H9 (cell line): Measurements from ENCODE around the gene SLC9A9. TPM values are rescaled to one million over a fixed set of nuclear protein-coding genes. Genes with fewer than 3 reads are reported as not detected.

ENCODE experiments used
- DNase-seq: peaks from one replicate; pipeline ENCODE4 v3.0.0-alpha.2; 2017
- H2AFZ ChIP-seq: one replicate; pipeline ENCODE4 v1.6.1; 2013; ENCODE audit warnings: mild to moderate bottlenecking, low read length, control low read depth, moderate library complexity
- H2AK5ac ChIP-seq: 2 replicates; pipeline ENCODE4 v1.6.1; 2013; ENCODE audit warnings: low read length, control low read depth, mixed read lengths; ENCODE audit not compliant: insufficient read length
- H2BK120ac ChIP-seq: one replicate; pipeline ENCODE4 v1.6.1; 2013; ENCODE audit warnings: low read depth, mild to moderate bottlenecking, low read length, control low read depth, inconsistent platforms; ENCODE audit not compliant: poor library complexity, severe bottlenecking
- H2BK12ac ChIP-seq: 2 replicates; pipeline ENCODE4 v1.6.1; 2013; ENCODE audit warnings: low read length, control low read depth, mixed read lengths, low read depth; ENCODE audit not compliant: insufficient read length
- H2BK15ac ChIP-seq: 2 replicates; pipeline ENCODE4 v1.6.1; 2013; ENCODE audit warnings: low read depth, low read length, control low read depth
- H2BK20ac ChIP-seq: one replicate; pipeline ENCODE4 v1.6.1; 2013; ENCODE audit warnings: low read depth, mild to moderate bottlenecking, low read length, control low read depth, inconsistent platforms; ENCODE audit not compliant: poor library complexity, severe bottlenecking
- H2BK5ac ChIP-seq: 2 replicates; pipeline ENCODE4 v1.6.1; 2013; ENCODE audit warnings: low read length, control low read depth, mixed read lengths; ENCODE audit not compliant: insufficient read length
- H3K14ac ChIP-seq: 2 replicates; pipeline ENCODE4 v1.6.1; 2013; ENCODE audit warnings: low read length, control low read depth; ENCODE audit not compliant: insufficient read depth
- H3K18ac ChIP-seq: 2 replicates; pipeline ENCODE4 v1.6.1; 2013; ENCODE audit warnings: low read depth, mild to moderate bottlenecking, mixed read lengths, low read length, control low read depth; ENCODE audit not compliant: insufficient read length
- H3K23ac ChIP-seq: 2 replicates; pipeline ENCODE4 v1.6.1; 2013; ENCODE audit warnings: low read length, control low read depth, mixed read lengths, low read depth; ENCODE audit not compliant: insufficient read length
- H3K23me2 ChIP-seq: 2 replicates; pipeline ENCODE4 v1.6.1; 2013; ENCODE audit warnings: low read depth, mild to moderate bottlenecking, mixed read lengths, low read length, control low read depth; ENCODE audit not compliant: insufficient read length, poor library complexity, severe bottlenecking
- H3K27ac ChIP-seq: 2 replicates; pipeline ENCODE4 v1.5.1; 2013; ENCODE audit warnings: low read length, control low read depth, mixed read lengths, low read depth; ENCODE audit not compliant: insufficient read length
- H3K27me3 ChIP-seq: 2 replicates; pipeline ENCODE4 v1.6.1; 2013; ENCODE audit warnings: low read length, control low read depth, inconsistent platforms; ENCODE audit not compliant: insufficient read depth
- H3K4ac ChIP-seq: 2 replicates; pipeline ENCODE4 v1.6.1; 2013; ENCODE audit warnings: low read depth, mild to moderate bottlenecking, control low read depth, inconsistent platforms, low read length, moderate library complexity
- H3K4me1 ChIP-seq: 2 replicates; pipeline ENCODE4 v1.6.1; 2013; ENCODE audit warnings: low read length, control low read depth, inconsistent platforms; ENCODE audit not compliant: insufficient read depth
- H3K4me2 ChIP-seq: 2 replicates; pipeline ENCODE4 v1.6.1; 2013; ENCODE audit warnings: low read length, control low read depth, mixed read lengths; ENCODE audit not compliant: insufficient read length, insufficient read depth
- H3K56ac ChIP-seq: 2 replicates; pipeline ENCODE4 v1.6.1; 2013; ENCODE audit warnings: low read depth, mild to moderate bottlenecking, mixed read lengths, low read length, control low read depth; ENCODE audit not compliant: insufficient read length
- H3K79me1 ChIP-seq: 2 replicates; pipeline ENCODE4 v1.6.1; 2013; ENCODE audit warnings: low read depth, mild to moderate bottlenecking, moderate library complexity, low read length, control low read depth, inconsistent platforms; ENCODE audit not compliant: insufficient read depth, poor library complexity, severe bottlenecking
- H3K79me2 ChIP-seq: 2 replicates; pipeline ENCODE4 v1.6.1; 2013; ENCODE audit warnings: low read length, control low read depth, inconsistent platforms; ENCODE audit not compliant: insufficient read depth
- H3K9ac ChIP-seq: 2 replicates; pipeline ENCODE4 v1.6.1; 2013; ENCODE audit warnings: low read length, control low read depth, mixed read lengths; ENCODE audit not compliant: insufficient read length; ENCODE audit errors: extremely low read depth
- H3K9me3 ChIP-seq: one replicate; pipeline ENCODE4 v1.6.1; 2013; ENCODE audit warnings: low read depth, low read length, inconsistent platforms; ENCODE audit not compliant: control insufficient read depth
- H3T11ph ChIP-seq: one replicate; pipeline ENCODE4 v1.6.1; 2013; ENCODE audit warnings: mild to moderate bottlenecking, low read length, control low read depth, inconsistent platforms
- H4K20me1 ChIP-seq: one replicate; pipeline ENCODE4 v1.6.1; 2013; ENCODE audit not compliant: control insufficient read depth, insufficient read length, insufficient read depth
- H4K5ac ChIP-seq: 2 replicates; pipeline ENCODE4 v1.6.1; 2013; ENCODE audit warnings: low read depth, mild to moderate bottlenecking, mixed read lengths, low read length, control low read depth; ENCODE audit not compliant: insufficient read length
- H4K8ac ChIP-seq: replicated peaks from 2 replicates; pipeline ENCODE4 v1.6.1; 2013; ENCODE audit warnings: low read length, control low read depth, mixed read lengths, low read depth; ENCODE audit not compliant: insufficient read length
- H4K91ac ChIP-seq: 2 replicates; pipeline ENCODE4 v1.6.1; 2013; ENCODE audit warnings: low read depth, mild to moderate bottlenecking, moderate library complexity, mixed read lengths, low read length, control low read depth; ENCODE audit not compliant: insufficient read length
- H3K27ac Mint-ChIP-seq, 3 experiments: 2 replicates in 2 of 3; 3 replicates in 1 of 3; pipeline ENCODE4 v1.8.0; 2020 to 2021; ENCODE audit warnings: mixed read lengths in 3 of 3, mild to moderate bottlenecking in 1 of 3, moderate library complexity in 1 of 3
- H3K27me3 Mint-ChIP-seq: 2 replicates; pipeline ENCODE4 v1.8.0; 2021; ENCODE audit warnings: low read depth, mild to moderate bottlenecking, moderate library complexity, mixed read lengths
- H3K36me3 Mint-ChIP-seq, 3 experiments: 2 replicates in 2 of 3; 3 replicates in 1 of 3; pipeline ENCODE4 v1.8.0; 2020 to 2021; ENCODE audit warnings: low read depth in 3 of 3, mixed read lengths in 3 of 3; ENCODE audit not compliant: insufficient read depth in 1 of 3
- H3K4me1 Mint-ChIP-seq, 2 experiments: 2 replicates each; pipeline ENCODE4 v1.8.0; 2020; ENCODE audit warnings: mixed read lengths in 2 of 2
- H3K4me3 Mint-ChIP-seq, 2 experiments: 2 replicates in 1 of 2; 3 replicates in 1 of 2; pipeline ENCODE4 v1.8.0; 2020 to 2021; ENCODE audit warnings: mild to moderate bottlenecking in 2 of 2, mixed read lengths in 2 of 2, moderate library complexity in 1 of 2
- H3K9me3 Mint-ChIP-seq, 2 experiments: 2 replicates in 1 of 2; 3 replicates in 1 of 2; pipeline ENCODE4 v1.8.0; 2020; ENCODE audit warnings: mild to moderate bottlenecking in 2 of 2, mixed read lengths in 2 of 2, moderate library complexity in 1 of 2
- CTCF ChIP-seq: fragments of 200-600 bp; sonication (generic); conservative IDR thresholded peaks from 3 replicates; pipeline ENCODE4 v1.8.0; 2021; ENCODE audit warnings: antibody characterized with exemption, mild to moderate bottlenecking
- WGBS: extraction: QIAGEN DNeasy Blood & Tissue Kit; methylation state at CpG from one replicate; pipeline ENCODE4 v1.1.7; 2013; ENCODE audit warnings: missing lambda C conversion rate, low lambda C conversion rate, mixed read lengths; ENCODE audit not compliant: insufficient read length; ENCODE audit errors: extremely low coverage; 5-methylcytosine and 5-hydroxymethylcytosine counted together
- total RNA-seq: library from RNA; stranded (reverse); gene quantifications from 2 replicates; pipeline ENCODE4 v1.2.1, GENCODE V29; 2021

SLC9A9 gene
- total RNA-seq, 1 experiment from 2014 or later, result 0.35 TPM

- Histone ChIP-seq H3K56ac (no peak overlapping the region), H3K4ac (no peak overlapping the region), H4K5ac (no peak overlapping the region), H3K79me2 (no peaks in the 10 kb centered on the region), H2BK5ac (no peak overlapping the region), H4K8ac (no peak overlapping the region), H3K4me1 (no peaks in the 10 kb centered on the region), H3K9me3 (no peaks in the 10 kb centered on the region), H3K23me2 (no peaks in the 10 kb centered on the region), H4K91ac (no peak overlapping the region), H2BK15ac (no peak overlapping the region), H3K23ac (no peak overlapping the region), H3K4me2 (no peak overlapping the region), H2AK5ac (no peak overlapping the region), H4K20me1 (no peaks in the 10 kb centered on the region), H2BK20ac (no peak overlapping the region), H3K27ac (no peak overlapping the region), H3T11ph (no peak overlapping the region), H2AFZ (no peak overlapping the region), H3K9ac (no peak overlapping the region), H3K14ac (no peak overlapping the region), H3K27me3 (no peaks in the 10 kb centered on the region; the same call in 1 of the 2 replicates), H2BK120ac (no peak overlapping the region), H3K18ac (no peak overlapping the region), H3K79me1 (no peaks in the 10 kb centered on the region), H2BK12ac (no peak overlapping the region)
- Mint-ChIP-seq H3K27me3 (peaks cover 2% of the 10 kb centered on the region; the same call in 1 of the 2 replicates), H3K4me1 (peaks cover 3 to 5% of the 10 kb centered on the region in 2 experiments; a peak in 1 of 4 replicates), H3K9me3 (no peaks in the 10 kb centered on the region), H3K4me3 (no peak overlapping the region), H3K27ac (no peak overlapping the region), H3K36me3 (no peaks in the 10 kb centered on the region)
- DNase-seq, result no peak
- TF ChIP-seq CTCF, result peak; percentile 50; the same call in 2 of the 3 replicates
- WGBS, result no CpG with 5 or more reads among the region's 1 CpG
Measured at GRCh38 chr3:143895805-143896204, 47.5 kb upstream of the SLC9A9 start.
